ENCODE results near the gene PPP1R8.
"Not testable (repeated sequence)": the region's sequence is repeated elsewhere in the genome, so short reads cannot be mapped to it uniquely, and the experiment has no call there.

The PPP1R8 gene

GRCh38 chr1:27832762-27833161 is 2.2 kb downstream of the PPP1R8 start:
- no peak for DNase-seq (ENCODE audit: low read depth)

- DNase-seq (ENCODE audit: low read depth): no peak
Measured at GRCh38 chr1:27833470-27833869, 2.9 kb downstream of the PPP1R8 start.

DNA sequence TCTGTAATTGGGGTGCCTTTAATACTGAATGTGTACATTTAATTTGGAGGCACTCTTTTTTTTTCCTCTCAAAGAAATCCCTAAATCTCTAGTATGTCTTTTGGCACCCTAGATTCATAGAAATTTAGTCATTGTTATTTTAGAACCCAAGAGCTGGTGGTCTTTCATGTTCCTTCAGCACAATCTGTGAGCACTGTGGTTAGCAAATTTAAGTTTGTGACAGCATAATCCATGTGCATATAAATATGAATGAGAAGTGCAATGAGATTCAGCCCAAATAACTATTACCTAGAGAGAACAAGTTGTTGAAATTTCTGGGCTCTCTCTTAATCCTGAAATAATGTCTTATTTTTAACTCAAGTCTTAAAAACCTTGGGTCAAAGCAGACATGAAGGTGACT is 4.5 kb downstream of the PPP1R8 start:
- no peak for DNase-seq (ENCODE audit: low read depth)

DNA sequence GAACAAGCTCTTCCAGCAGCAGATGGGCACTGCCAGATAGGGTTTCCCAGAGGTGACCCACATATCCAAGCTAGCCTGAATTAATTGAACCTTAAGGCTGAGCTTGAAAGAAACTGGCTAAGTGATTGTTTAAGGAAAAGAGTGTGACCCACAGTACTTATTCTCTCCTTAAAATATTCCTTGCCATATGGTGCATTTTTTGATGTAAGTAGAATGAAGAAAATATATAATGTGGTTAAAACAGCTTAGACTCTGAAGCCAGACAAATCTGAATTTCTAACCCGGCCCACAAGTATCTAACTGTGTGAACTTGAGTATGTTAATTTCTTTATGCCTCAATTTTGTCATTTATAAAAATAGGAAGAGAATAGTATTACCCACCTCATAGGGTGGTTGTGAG is 4.9 kb downstream of the PPP1R8 start:
- DNase-seq (ENCODE audit: low read depth): no peak

- DNase-seq (ENCODE audit: low read depth): no peak
Measured at GRCh38 chr1:27849951-27850350, 19.4 kb downstream of the PPP1R8 start.

DNA sequence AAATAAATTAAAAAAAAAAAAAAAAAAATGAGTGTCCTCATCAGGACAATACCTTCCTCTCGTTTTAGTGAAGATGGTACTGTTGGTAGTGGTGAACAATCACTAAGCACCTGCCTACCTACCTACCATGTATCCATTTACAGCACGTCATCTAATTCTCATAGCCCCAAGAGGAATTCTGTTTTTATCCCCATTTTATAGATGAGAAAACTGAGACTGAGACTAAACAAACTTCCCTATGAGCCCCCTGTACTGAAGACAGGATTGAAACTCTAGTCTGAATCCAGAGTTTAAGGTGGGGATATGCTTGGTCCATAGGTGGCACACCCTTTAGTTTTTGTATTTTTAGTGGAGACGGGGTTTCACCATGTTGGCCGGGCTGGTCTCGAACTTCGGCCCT is 24.5 kb downstream of the PPP1R8 start:
- no peak for DNase-seq (ENCODE audit: low read depth)

DNA sequence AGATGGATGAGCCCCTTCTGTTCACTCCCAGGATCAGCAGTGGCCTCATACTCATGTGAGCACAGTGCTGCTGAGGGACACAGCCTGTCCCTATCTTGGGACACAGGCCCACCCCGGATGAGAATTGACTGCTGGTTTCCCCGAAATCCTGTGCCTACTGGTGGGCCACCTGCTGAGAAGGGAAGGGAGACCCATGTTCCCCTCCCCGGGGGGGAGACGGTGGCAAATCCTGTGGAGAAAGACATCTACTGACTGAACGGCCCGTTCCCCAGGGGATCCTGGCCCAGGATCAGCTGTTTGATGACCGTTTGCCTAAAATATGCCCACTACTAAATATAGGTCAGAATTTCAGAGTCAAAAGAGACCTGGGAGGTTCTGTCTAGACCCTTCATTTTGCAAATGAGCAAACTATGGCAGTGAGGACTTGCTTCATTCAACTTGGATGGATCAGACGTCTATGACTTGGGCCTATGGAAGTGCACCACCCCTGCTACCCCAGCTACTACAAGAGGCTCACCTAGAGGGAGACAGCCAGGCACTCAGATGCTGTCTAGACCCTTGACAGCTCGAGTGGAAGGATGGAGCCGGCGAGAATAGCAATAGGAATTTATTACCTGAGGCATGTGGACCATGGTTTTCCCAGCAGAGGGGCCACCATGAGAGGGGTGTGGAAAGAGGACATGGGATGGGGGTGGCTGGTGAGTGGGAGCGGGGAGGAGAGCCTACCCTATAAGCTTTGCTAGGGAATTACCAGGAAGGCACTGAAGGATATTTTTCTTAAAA is 26.2 kb downstream of the PPP1R8 start:
- no peak for DNase-seq (ENCODE audit: low read depth)

- not testable (repeated sequence) for DNase-seq (ENCODE audit: low read depth)
Measured at GRCh38 chr1:27857552-27857951, 27.0 kb downstream of the PPP1R8 start.

DNA sequence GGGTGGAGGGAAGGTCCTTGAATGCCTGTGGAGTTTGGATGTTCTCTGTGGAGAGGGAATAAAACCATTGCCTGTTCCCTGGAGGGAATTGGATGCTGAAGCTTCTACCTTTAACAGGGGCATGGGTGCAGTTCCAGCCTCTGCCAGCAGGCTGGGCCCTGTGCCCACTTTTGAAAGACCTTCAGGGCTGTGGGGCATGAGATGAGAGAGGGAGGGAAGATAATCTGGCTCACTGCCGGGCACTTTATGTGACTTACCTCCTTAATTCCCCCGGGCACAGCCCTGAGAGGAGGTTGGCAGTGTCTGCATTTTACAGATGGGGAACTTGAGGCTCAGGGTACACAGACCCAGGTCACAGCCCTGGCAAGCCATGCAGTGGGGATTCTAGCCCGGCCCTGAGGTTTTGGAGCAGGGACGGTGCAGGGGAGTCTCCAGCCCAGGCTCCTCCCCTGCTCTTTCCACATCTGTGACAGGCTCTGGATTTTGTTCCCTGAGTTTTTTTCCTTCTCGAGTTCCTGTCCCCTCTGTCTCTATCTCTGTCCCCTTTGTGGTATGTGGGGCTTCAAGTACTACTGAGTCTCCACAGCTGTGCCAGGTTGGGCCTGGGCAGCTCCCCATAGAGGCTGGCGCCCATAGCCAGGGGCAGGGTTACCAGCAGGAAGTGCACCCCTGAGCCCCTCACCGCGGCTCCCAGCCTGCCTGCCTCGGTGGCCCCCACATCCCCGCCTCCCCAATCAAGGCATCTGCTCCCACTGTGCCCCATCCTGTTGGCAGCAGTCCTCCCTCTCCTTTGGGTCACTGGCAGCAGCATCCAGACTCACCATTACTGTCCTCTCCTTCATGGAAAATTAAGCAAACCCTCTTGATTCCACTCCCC is 27.7 kb downstream of the PPP1R8 start:
- peak; percentile 76 for DNase-seq (ENCODE audit: low read depth)

DNA sequence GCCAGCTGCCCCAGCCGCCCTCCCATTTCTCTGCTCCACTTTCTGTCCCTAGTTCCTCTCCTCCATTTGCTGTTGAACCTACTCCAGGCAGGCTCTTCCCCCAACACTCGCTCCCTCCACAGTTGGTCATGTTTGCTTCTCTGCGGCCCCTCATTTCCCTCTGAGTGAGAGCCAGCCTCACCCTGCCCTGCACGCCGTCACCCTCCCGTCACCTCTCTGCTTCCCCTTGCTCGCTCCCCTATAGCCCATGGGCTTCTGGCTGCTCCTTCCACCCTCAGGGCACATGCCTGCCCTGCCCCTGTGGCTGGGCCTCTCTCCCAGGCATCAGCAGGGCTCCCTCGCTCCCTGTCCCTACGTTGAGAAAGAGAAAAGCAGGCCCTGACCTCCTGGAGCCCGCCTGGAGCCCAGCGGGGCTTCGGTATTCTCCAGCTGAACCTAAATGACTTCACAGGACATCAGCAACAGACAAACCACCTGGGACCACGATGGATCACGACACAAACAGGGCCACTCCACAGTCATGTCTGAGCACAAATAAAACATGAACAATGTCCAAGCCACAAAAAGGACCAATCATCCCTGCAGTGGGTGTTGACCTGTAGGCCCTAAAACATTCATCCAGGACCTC is 28.5 kb downstream of the PPP1R8 start:
- DNase-seq (ENCODE audit: low read depth): no peak

DNA sequence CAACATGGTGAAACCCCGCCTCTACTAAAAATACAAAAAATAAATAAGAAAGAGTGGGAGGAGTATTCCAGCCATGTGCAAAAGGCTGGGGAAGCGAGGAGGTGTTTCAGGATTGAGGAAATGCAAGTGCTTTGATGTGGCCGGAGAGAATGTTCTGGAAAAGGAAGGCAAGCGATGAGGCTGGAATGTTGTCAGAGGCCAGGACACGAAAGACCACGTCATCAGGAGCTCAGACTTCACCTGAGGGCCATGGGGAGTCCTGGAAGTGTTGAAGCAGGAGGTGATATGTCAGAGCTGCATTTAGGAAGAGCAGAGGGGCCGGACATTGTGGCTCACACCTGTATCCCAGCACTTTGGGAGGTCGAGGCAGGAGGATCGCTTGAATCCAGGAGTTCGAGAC is 30.9 kb downstream of the PPP1R8 start:
- DNase-seq (ENCODE audit: low read depth): no peak

DNA sequence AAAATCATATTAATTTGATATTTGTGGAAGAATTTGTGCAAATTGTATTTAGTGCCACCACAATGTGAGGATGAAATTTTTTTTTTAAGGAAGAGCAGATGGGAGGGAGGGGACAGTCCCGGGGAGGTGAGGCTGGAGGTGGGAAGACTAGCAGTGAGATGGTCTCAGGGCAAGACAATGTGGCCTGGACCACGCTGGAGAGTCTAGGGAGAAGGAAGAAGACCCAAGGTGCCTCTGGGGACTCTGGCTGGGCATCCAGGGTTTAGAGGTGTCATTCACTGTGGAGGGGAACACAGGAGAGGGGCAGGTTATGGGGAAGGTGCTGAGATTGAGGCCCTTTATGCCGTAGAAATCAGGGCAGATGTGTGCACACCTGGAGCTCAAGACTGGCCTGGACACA is 31.4 kb downstream of the PPP1R8 start:
- no peak for DNase-seq (ENCODE audit: low read depth)

- no peak for DNase-seq (ENCODE audit: low read depth)
Measured at GRCh38 chr1:27862671-27863537, 32.3 kb downstream of the PPP1R8 start.

- DNase-seq (ENCODE audit: low read depth): no peak
Measured at GRCh38 chr1:27863538-27863915, 32.9 kb downstream of the PPP1R8 start.

DNA sequence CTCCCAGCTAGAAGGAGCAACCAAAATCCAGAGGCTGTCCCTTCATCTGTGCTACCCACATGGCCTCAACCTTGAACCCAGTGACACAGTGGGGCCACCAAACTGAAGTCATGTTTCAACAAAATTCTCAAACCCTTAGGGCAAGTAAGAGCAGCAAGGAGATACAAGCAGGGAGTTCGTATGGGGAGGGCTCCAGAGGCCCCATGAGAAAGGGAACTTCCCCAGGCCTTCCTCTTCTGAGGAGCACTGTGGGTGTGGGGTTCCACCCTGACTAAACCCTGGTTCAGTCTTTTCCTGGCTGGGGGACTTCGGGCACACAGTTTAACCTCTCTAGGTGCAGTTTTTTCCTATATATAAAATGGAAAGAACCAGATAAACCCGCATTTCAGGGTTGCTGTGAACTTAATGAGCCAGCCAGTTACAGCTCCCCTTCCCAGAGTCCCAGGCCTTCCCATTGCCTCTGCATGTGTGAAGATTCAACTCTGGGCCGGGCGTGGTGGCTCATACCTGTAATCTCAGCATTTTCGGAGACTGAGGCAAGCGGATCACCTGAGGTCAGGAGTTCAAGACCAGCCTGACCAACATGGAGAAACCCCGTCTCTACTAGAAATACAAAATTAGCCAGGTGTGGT is 33.8 kb downstream of the PPP1R8 start:
- no peak for DNase-seq (ENCODE audit: low read depth)

GRCh38 chr1:27865821-27866220 is 35.2 kb downstream of the PPP1R8 start:
- DNase-seq (ENCODE audit: low read depth): no peak

GRCh38 chr1:27868556-27868931 is 38.0 kb downstream of the PPP1R8 start:
- no peak for DNase-seq (ENCODE audit: low read depth)

GRCh38 chr1:27868932-27869718 is 38.5 kb downstream of the PPP1R8 start:
- no peak for DNase-seq (ENCODE audit: low read depth)

GRCh38 chr1:27869719-27870085 is 39.1 kb downstream of the PPP1R8 start:
- no peak for DNase-seq (ENCODE audit: low read depth)

- DNase-seq (ENCODE audit: low read depth): not testable (repeated sequence)
Measured at GRCh38 chr1:27871076-27871475, 40.5 kb downstream of the PPP1R8 start.
